HG03066 (cell line): Measurements from ENCODE around the gene ABHD8.
"Not testable (repeated sequence)": the region's sequence is repeated elsewhere in the genome, so short reads cannot be mapped to it uniquely, and the experiment has no call there.

ENCODE experiments used
- ATAC-seq: cut with Tn5 transposase; IDR thresholded peaks from one replicate; pipeline ENCODE4 v1.9.1; 2021; ENCODE audit warnings: low read depth; ENCODE audit not compliant: unreplicated experiment

The ABHD8 gene

DNA sequence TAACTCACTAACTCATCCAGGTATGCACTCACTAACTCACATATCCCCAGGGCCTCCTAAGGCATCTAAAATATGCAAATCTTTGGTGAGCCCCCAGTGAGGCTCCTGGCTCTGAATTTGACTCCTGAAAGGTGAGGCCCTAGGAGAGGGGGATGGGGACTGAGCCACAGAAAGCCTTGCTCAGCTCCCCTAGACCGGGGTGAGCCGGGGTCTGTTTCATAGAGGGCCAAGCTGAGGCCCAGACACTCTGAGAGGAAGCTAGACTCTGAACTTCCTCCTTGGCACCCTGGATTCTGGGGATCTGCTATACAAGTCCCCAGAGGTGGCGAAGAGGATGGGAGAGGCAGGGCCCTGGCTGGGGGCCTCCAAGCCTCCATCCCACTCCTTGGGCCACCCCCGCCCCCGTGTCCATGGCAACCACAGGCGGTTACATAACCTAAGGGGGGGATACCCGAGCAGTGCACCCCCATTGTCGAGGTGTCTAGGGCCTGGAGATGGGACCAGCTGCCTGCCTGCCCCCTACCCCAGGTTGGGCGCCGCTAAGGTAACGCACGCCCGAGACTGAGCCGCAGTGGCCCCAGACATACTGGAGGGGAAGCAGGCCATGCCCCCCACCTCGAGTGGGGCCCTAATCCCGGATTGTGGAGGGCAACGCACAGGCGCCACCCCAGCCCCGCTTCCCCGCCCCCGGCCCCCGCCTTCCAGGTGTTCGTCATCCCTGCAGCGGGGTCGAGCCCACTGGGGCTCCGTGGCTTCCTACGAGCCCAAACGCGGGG lies 646 bp downstream of the ABHD8 start:
- ATAC-seq = no peak

DNA sequence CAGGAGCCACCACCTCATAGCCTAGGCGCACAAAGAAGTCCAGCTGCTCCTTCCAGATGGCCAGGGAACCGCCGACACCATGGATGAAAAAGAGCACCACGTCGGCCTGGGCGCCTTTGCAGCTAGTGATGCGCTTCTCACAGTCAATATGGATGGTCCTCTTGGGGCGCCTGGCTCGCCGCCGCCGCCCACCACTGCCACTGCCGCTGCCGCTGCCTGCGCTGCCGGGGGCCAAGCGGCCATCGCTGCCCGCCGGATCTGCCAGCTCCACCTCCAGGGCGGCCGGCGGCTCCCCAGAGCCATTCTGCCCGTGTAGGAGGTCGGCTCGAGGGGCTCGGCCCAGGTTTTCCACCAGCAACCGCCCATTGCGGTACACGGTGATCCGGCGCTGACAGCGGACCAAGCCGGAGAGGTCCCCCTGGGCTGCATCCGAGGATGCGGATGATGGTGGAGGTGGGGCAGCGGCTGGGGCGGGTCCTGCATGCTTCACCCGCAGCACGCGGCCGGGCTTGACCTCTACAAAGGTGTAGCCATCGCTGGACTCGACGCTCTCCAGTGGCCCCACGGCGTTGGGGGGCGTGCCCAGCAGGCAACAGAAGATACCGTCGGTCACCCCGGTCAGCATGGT lies 2.1 kb downstream of the ABHD8 start:
- ATAC-seq = no peak

DNA sequence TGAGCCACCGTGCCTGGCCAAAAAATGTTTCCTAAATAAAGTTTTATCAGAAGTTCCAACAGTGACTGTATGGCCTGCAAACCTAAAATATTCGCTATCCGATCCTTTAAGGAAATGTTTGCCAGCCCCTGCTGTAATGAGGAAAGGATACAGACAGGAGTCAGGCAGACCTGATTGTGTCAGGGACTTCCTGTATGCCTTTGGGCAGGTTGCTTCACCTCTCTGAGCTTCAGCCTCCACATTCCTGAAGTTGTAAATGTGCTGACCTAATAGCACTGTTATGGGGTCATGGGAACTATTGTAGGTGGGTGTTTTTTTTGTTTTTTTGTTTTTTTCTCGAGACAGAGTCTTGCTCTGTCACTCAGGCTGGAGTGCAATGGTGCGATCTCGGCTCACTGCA lies 6.2 kb downstream of the ABHD8 start:
- ATAC-seq = no peak

DNA sequence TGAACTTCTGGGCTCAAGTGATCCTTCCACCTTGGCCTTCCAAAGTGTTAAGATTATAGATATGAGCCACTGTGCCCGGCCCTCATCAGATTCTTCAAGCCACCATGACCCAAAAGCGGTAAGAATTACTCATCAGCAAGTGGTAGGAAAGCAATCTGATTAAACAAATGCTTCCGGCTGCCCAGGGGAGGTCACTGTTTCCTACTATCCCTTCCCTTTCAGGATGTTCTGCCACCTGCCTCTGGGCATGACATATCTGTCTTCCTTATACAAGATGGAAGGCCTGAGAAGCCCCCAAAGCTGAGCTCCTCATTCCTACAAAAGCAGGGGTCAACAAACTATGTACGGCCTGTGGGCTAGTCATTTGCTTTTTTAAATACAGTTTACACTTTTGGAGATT lies 7.0 kb downstream of the ABHD8 start:
- no peak for ATAC-seq

DNA sequence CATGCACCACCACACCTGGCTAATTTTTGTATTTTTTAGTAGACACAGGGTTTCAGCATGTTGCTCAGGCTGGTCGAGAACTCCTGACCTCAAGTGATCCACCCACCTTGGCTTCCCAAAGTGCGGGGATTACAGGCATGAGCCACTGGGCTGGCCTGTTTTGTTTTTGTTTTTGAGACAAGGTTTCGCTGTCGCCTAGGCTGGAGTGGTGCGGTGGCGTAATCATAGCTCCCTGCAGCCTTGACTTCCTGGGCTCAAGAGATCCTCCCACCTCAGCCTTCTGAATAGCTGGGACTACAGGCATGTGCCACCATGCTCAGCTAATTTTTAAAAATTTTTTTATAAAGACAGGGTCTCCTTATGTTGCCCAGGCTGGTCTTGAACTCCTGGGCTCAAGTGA lies 7.7 kb downstream of the ABHD8 start:
- ATAC-seq = not testable (repeated sequence)

DNA sequence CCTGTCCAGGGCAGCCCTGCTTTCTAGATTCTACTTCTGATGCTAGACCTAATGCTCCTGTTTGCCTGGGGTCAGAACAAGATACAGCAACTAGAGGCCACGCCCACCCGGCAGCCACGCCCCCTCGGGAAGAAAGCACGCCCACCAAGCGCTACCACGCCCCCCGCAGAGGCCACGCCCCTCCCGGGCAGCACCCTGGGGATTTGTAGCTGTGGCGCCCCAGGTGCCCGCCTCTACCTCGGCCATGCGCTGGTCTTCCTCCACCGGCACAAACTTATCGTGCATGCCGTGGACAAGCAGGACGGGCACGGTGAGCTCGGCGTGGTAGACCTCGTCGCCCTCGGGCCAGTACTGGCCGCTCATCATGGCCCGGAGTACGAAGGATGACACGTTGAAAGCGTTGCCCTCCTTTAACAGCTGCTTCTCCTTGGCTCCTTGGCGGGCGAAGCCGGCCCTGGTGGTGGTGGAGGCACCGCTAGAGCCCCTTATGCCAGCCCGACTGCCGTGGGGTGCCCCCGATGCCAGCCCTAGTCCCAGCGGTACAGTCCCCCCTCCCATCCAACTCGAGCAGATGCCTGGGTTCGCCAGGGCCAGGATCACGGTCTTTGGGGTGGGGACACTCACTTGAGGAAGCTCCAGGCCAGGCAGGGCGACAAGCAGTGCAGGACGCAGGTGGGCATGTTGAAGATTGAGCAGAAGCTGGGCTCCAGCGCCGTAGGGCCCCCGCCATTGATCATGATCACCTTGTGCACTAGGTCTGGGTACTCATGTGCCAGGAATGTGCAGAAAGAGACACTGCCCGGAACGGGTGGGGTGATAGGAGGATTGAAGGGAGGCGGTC lies 9.0 kb downstream of the ABHD8 start:
- ATAC-seq = no peak

DNA sequence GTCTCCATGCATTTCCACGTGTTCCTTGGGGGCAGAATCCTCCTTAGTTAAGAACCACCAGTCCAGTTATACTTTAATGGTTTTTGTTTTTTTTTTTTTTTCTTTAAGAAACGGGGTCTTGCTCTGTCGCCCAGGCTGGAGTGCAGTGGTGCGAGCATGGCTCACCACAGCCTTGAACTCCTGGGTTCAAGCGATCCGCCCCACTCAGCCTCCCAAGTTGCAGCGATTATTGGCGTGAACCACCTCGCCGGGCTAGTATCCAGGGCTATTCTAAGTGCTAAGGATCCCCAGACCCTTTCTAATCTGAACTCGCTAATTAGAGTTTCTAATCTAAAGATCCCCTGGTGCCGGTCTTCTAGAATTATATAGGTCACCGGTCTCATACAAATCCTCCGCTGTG lies 9.6 kb downstream of the ABHD8 start:
- no peak for ATAC-seq

DNA sequence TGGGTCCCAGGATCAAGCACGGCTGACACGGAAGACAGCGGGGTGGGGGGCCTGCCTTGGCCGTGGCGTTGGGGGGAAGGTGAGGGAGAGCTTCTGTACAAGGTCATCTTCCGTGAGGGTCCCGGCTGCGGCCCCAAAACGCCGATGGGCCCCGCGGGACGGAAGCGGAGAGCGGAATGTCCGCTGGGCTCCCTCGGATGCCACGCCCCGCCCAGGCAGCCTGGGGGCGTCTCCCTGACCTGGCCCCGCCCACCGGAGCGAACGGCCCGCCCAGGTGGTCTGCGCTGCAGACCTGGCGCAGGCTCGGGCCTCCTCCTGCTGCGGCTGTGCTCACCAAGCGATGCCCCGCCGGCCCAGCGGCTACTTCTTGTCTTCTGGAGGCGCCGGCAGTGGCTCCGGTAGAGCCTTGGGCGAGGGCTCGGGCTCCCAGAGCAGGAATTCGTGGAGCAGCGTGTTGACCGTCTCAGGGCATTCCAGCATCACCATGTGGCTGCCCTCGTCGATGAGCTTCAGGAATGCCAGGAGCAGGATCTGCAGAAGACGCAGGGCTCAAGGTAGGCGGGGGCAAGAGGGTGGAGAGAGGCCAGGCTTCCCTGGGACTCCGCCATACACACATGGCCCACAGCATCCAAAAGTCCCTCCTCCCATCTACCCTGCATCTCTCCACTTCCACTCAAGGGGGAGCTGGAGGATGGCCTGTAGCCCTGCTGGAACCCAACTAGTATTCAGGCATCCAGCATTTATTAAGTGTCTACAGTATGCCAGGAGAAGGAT lies 10.7 kb downstream of the ABHD8 start:
- peak; percentile 65 for ATAC-seq

DNA sequence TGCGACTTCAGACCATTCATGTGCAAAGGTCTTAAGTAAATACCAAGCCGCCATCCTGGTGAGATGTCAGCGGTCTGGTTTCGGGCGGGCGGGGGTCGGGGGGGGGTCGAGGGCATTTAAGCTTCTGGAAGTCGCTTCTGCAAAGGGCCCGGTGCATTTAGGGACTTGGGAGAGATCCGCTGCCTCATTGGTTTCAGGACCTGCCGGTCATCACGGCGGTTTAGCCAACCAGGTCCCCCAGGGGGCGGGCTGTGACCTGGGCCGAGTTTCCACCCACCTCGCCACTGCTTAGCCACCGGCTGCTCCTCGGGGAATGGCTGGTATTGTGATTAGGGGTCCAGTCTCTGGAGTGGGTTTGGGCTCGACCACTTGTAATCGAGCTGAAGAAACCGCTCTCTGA lies 13.7 kb downstream of the ABHD8 start:
- no peak for ATAC-seq

DNA sequence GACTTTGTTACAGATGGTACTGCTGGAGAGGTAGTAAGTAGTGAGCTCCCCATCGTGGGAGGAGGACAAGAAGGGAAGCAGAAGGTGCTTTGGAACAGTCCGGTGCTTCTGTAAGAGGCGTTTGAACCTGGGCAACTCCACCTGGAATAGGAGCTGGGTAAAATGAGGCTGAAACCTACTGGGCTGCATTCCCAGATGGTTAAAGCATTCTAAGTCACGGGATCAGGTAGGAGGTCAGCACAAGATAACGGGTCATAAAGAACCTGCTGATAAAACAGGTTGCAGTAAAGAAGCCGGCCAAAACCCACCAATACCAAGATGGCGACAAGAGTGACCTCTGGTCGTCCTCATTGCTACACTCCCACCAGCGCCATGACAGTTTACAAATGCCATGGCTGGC lies 16.5 kb downstream of the ABHD8 start:
- no peak for ATAC-seq

DNA sequence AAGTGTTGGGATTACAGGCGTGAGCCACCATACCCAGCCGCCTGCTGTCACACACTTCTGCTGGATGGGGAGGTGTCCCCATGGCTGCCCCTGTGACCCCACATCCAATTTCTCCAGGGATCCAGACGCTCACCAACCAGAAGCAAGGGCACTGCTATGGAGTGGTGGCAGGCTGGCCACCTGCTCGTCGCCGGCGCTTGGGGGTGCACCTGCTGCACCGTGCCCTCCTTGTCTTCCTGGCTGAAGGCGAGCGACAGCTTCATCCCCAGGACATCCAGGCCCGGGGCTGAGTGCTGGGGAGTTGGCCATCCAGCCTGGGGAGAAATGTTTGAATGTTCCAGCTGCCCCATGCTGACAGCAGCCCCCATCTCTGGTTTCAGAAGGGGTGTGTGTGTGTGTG lies 17.0 kb downstream of the ABHD8 start:
- ATAC-seq = no peak

DNA sequence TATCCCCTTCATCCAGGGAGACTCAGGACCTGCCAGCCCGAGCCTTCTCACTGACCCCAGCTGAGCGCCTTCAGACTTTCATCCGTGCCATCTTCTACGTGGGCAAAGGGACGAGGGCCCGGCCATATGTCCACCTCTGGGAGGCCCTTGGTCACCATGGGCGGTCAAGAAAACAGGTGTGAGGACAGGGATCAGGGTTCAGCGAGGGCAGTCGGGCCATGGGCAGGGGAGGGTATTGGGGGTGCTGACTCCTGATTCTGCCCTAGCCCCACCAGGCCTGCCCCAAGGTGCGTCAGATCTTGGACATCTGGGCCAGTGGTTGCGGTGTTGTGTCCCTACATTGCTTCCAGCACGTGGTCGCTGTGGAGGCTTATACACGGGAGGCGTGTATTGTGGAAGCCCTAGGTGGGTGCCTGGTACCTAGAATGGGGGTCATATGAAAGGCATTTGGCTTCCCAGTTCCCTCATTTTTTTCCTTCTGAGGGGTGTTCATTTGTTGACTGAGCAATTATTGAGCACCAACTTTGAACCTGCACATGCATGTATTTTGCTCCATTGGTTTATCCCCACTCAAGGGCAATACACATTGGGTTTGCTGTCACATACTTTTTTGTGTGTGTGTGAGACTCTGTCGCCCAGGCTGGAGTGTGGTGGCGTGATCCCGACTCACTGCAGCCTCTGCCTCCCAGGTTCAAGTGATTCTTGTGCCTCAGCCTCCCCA lies 17.6 kb downstream of the ABHD8 start:
- no peak for ATAC-seq

DNA sequence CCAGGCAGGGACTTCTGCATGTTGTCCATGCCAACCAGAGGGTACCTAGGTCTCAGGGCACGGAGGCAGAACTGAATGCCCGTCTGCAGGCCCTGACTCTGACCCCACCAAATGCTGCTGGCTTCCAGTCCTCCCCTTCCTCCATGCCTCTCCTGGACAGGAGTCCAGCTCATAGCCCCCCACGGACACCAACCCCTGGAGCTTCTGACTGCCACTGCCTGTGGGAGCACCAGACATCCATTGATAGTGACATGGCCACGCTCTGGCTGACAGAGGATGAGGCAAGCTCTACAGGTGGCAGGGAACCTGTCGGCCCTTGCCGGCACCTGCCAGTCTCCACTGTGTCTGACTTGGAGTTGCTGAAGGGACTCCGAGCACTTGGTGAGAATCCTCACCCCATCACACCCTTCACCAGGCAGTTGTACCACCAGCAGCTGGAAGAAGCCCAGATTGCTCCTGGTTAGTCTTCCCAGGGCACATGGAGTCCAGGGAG lies 19.7 kb downstream of the ABHD8 start:
- no peak for ATAC-seq

DNA sequence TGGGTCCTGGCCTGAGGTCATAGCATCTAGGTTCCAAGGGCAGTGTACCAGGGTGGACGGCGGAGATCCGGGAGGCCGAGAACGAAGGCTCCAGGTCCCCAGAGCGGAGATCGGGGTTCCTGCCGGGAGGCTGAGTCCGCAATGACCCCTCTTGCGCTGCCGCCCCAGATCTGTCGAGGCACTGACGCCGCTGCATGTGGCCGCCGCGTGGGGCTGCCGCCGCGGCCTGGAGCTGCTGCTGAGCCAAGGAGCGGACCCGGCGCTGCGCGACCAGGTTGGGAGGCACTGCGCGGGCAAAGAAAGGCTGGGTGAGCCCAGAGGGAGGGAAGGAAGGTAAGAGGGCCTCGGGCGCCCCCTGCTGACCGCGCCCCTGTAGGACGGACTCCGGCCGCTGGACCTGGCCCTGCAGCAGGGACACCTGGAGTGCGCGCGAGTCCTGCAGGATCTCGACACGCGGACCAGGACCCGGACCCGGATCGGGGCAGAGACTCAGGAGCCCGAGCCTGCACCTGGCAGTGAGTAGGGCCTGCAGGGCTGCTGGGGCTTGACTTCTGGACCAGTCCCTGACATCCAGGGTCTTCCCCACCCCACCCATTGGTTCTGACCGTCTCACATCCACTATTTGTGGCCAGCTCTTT lies 20.6 kb downstream of the ABHD8 start:
- peak; percentile 62 for ATAC-seq

DNA sequence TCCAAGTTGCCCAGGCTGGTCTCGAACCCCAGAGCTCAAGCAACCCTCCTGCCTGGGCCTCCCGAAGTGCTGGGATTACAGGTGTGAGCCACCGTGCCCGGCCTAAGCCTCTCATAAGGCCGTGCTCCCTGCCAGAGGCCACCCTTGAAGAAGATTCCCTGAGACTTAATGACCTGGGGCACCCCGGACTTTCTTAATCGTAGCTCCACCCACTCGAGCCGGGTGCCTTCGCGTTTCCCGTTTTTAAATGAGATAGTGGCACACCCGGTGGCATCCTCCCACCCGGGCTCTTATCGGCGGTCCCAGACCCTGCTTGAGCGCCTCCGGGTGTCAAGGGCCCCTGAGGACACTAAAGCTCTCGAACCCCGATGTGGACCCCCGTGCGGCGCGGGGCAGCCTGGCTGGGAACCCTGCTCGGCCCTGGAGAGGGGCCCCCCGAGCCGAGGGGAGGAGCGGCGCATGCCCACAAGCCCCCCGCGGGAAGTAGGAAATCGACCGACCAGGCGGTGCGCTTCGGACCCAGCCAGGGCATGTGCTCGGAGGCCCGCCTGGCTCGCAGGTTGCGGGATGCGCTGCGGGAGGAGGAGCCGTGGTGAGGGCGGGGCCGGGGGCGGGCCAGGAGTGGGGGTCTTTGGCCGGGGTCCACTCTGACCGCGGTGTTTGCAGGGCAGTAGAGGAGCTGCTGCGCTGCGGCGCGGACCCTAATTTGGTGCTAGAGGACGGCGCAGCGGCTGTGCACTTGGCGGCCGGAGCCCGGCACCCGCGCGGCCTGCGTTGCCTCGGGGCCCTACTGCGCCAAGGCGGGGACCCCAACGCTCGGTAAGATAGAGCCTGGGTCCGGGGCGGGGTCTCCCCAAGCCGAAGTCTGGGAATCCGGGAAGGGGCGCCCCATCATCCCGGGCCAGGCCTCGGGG lies 21.6 kb downstream of the ABHD8 start, which contains the start of gene ANKLE1:
TSS of gene ANKLE1 (plus strand) at position 511 of the 914 bp plus-strand sequence. CDS start at position 531, 20 bp downstream.
- ATAC-seq = no peak

DNA sequence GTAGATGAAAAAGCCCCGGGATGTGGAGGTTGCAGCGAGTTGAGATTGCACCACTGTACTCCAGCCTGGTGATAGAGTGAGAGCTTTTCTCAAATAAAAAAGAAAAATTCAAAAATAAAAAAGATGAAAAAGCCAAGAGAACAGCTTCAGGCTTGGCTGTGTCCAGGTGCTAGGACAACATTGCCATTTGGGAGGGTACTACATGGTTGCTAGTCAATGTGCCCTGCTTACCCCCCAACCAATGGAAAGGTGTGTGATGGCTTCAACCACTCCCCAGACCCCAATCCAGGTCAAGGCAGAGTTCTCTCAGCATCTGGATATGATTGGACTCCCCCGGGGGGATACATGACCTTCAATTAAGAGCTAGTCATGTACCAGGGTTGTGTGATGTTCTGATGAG lies 23.8 kb downstream of the ABHD8 start:
- ATAC-seq = no peak

DNA sequence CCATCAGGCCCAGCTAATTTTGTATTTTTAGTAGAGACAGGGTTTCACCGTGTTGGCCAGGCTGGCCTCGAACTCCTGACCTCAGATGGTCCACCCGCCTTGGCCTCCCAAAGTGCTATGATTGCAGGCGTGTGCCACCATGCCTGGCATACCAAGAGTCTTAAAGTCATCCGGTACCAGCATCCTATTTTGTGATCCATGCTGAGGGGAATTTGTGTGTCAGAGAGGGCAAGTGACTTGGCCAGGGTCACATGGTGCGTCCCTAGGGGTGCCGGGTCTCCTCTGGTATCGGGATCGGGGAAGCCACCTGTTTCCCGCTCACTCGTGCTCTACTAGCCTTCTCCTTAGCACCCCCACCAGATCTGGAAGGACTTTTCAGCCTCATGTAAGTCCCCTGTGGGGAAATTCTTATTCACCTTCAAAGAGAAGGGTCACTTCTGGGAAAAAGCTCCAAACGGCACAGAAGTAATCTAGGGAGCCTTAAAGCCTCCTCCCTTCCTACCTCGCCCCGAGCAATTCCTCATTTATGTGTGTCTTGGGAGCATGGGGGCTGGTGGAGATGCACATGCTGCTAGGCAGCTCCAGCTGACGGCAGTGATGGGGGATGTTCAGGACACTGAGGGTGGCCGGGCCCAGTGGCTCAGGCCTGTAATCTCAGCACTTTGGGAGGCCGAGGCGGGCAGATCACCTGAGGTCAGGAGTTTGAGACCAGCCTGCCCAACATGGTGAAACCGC lies 27.6 kb downstream of the ABHD8 start:
- no peak for ATAC-seq

DNA sequence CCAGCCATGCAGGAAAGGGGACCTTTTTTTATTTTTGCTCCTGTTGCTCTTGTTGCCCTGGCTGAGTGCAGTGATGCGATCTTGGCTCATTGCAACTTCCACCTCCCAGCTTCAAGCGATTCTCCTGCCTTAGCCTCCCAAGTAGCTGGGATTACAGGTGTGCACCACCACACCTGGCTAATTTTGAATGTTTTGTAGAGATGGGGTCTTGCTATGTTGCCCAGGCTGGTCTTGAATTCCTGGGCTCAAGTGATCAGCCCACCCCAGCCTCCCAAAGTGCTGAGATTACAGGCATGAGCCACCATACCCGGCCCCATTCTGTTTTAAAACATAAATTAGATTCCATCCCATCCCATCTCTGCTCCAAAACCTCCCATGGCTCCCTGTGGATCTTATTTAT lies 28.3 kb downstream of the ABHD8 start:
- not testable (repeated sequence) for ATAC-seq
